ENCODE data around the gene EEF1A2.

DNA sequence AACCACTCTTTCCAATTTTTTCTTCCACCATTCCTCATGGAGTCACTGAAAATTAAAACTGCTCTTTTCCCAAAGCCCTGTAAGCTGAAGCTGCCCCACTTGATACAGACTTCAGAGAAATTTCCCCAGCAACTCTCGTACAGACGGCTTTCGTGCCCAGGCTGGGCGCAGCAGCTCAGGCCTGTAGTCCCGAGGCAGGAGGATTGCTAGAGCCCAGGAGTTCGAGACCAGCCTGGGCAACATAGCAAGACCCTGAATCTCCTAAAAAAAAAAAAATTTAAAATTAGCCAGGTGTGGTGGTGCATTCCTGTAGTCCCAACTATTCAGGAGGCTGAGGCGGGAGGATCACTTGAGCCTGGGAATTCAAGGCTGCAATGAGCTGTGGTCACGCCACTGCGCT is 28.3 kb upstream of the EEF1A2 start:
- TF ChIP-seq, protein P1, sequence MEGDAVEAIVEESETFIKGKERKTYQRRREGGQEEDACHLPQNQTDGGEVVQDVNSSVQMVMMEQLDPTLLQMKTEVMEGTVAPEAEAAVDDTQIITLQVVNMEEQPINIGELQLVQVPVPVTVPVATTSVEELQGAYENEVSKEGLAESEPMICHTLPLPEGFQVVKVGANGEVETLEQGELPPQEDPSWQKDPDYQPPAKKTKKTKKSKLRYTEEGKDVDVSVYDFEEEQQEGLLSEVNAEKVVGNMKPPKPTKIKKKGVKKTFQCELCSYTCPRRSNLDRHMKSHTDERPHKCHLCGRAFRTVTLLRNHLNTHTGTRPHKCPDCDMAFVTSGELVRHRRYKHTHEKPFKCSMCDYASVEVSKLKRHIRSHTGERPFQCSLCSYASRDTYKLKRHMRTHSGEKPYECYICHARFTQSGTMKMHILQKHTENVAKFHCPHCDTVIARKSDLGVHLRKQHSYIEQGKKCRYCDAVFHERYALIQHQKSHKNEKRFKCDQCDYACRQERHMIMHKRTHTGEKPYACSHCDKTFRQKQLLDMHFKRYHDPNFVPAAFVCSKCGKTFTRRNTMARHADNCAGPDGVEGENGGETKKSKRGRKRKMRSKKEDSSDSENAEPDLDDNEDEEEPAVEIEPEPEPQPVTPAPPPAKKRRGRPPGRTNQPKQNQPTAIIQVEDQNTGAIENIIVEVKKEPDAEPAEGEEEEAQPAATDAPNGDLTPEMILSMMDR (IDR thresholded peaks at IDR 0.05) = no peak
- no peak for TF ChIP-seq POLR2A (IDR thresholded peaks at IDR 0.05)
